HG03457 (cell line): ENCODE measurements around the gene MAP3K2.

Experiments
- ATAC-seq: cut with Tn5 transposase; IDR thresholded peaks from one replicate; pipeline ENCODE4 v1.9.1; 2021; ENCODE audit warnings: moderate number of reproducible peaks; ENCODE audit not compliant: unreplicated experiment

MAP3K2 gene

DNA sequence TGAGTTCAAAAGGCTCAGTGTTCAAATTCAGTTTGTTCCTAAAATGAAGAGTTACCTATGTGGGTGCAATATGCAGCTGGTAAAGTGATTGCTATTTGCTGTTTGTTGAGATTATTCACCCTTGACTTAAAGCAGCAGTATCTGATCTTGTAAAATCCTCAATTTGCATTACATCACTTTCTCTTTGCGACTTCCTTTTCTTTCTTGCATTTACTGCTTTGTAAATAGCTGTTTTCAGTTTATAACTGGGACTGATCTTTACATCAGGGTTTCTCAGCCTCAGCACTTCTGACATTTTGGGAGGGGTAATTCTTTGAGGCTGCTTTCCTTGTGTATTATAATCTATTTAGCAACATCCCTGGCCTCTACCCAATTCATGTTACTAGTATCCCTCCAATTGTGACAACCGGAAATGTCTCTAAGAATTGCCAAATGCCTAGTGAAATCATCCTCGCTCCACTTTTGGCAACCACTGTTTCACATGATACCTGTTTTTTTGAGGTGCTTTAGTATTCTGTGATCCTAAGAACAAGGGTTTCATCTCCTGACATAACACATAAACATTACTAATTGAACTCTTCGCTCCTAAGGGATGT is 81.7 kb downstream of the MAP3K2 start:
- ATAC-seq = no peak

DNA sequence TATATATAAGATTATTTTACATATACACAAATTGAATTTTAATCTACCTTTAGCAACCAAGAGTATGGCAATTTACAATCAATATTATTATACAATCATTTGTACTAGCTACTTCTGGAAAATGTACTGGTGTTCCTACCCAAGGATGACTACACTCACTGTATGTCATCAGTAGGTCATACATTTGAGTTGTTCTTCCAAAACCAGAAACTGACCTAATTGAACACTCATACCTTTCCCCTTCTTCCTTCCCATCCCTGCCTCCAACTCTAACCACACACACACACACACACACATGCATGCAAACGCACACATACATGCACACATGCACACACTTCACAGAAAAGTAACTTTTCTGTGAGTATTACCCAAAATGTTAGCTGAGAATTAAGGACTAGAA is 85.6 kb downstream of the MAP3K2 start:
- no peak for ATAC-seq

DNA sequence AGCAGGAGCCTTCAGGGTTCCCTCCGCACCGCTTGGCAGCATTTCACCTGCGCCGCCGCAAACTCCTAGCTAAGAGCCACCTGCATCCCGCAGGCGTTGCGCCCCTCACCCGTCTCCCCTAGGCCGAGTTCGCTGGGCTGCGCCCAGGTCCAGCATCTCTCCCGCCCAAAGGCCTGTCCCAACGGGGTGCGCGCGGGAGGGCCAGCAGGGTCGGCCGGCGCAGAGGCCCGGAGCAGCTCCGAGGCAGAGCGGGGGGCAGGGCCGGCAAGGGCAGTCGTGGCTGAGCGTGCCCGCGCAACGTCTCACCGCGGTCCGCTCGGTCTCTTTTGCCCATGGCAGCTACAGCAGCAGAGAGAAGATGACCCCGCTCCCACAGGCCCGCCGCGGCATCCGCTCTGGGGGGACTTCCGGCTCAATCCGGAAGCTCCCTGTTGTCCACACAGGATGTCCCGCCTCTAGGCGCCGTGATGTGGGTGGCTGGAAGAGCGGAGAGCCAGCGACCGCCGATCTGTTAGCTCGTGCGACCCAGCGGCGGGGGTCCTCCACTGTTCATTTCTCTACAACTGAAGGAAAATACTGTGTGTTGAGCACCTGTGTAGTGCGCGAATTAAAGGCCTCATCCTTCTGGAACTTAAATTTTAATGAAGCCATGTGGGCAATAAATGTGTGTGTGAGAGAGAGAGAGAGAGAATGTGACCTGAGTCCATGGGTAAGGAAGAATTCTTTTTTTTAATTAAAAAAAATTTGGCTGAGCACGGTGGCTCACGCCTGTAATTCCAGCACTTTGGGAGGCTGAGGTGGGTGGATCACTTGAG is 93.8 kb downstream of the MAP3K2 start, which contains the start of gene ERCC3:
ERCC3 (minus strand) TSS at position 397 of the 815 bp plus-strand sequence; CDS start at position 334, 63 bp downstream.
- ATAC-seq = peak; percentile 98

DNA sequence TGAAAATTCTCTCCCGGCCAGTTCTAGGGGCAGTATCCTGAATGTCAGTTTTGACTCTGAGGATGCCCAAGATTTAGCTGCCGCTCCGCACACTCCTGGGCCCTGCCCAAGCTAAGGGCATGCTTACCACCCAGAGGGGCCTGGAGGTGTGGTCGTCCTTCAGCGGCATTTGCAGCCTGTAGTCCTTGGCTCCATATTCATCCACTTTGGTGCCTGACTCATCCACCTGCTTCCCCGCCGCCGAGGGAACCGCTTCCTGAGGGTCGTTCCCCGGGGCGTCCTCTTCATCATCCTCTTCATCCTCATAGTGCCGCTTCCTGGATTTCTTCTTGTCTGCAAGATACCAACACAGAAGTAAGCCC is 94.4 kb downstream of the MAP3K2 start:
- no peak for ATAC-seq

DNA sequence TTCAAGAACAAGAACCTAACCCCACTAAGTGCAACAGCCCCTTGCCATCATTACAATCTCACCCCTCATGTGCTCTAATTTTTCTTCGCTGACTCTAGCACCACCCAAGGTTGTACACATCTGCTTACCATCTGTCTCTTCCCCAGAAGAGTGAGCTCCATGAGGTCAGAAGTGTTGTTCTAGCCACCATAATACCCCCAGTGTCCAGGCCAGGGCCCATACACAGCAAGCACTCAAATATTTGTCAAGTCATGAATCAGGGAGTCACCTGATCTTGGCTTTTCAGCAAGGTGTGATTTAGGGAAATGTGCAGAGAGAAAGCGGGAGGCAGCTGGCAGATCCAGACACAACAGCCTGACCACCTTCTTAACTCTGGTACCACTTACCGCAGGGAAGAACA is 99.5 kb downstream of the MAP3K2 start:
- ATAC-seq = no peak

DNA sequence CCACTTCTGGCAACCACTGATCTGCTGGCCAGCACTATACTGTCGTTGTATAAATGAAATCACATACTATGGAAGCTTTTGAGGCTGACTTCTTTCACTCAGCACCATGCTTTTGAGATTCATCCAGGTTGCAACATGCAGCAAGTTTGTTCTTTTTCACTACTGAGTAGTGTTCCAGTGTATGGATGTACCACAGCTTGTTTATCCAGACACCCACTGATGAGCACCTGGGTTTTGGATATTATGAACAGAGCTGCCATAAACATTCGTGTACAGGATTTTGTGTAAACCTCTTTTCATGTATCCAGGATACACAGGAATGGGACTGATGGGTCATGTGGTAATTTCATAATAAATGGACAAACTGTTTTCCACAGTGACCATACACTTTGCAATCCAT is 104.5 kb downstream of the MAP3K2 start:
- no peak for ATAC-seq

DNA sequence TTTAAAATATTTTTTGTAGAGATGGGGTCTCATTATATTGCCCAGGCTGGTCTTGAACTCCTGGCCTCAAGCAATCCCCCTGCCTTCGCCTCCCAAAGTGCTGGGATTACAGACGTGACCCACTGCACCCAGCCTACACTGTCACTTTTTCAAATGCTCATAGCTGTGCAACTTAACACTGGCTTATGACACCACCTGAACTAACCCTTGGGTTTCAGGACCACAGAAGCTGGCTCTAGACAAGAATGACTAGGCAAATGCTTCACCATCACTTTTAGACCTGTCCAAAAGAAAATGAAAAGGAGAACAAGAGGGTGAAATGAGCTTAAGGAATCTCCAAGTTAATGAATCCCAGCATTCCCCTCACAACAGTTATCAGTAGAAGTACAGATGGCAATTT is 107.1 kb downstream of the MAP3K2 start:
- no peak for ATAC-seq

DNA sequence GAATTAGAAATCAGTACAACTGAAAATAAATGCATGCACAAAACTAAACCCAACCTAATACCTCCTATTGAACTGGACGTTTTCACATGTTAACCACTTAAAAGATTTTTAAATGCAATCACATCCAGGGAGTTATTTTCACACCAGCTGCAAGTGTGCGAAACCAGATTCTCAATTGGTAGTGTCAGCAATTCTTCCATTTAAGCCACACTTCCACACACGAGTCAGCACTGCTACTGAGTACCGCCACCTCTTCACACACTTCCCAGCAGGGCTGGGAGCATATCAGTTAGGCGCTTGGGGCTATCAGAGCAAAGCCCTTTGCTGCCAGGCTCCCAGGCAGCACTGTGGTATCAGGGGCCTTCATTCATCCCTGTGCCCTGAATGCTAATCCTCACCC is 108.0 kb downstream of the MAP3K2 start:
- ATAC-seq = no peak

DNA sequence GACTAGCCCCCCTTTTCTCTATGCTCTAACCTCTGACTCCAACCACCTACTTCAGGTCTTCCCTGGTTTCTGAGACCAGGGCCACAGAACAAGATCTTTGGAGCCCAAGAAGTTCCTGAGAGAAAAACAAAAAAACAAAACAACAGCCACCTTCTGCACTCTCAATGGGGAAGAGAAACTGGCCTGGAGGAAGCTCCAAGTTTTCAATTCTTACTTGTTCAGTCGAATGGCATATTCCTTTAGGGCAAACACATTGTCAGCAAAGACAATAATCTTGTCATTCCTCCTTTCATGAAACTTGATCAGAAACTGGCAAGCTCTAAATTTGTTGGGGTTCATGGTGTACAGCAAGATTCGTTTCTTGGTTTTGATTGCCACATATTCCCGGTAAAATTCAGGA is 108.8 kb downstream of the MAP3K2 start:
- no peak for ATAC-seq

DNA sequence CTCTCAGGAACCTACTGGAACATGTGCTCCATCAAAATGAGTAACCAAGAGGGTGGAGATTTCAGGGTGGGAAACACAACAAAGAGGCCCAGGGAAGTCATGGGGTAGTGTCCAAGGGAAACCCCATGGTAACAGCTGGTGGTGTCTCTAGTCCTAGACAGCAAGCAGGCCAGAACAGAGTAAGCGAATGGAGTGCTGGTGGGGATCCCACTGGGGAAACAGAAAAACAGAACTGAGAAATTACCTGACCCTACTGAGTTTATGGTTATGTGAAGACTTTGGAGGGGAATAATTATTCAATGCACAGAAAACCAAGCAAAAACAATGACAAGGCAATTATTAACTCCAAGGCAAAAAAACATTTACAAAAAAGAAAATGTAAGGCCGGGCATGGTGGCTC is 110.7 kb downstream of the MAP3K2 start:
- ATAC-seq = peak; percentile 91

DNA sequence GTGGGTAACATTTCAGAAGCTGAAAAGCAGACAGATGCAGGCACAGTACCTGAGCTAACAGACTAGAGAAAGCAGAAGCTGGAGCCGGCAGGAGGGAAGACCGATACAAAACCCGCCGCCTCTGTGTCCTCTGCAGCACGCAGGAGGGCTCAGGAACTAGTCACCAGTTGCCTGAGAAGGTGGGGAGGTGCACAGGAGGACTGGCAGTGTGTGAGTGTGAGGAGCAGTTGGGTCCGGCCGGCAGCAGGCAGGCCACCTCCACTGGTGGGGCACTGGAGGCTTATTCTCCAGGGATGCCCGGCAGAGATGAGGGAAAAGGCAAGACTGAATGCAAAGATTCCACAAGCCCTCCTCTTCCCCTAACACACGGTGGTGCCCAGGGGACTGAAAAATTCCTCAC is 112.0 kb downstream of the MAP3K2 start:
- no peak for ATAC-seq

DNA sequence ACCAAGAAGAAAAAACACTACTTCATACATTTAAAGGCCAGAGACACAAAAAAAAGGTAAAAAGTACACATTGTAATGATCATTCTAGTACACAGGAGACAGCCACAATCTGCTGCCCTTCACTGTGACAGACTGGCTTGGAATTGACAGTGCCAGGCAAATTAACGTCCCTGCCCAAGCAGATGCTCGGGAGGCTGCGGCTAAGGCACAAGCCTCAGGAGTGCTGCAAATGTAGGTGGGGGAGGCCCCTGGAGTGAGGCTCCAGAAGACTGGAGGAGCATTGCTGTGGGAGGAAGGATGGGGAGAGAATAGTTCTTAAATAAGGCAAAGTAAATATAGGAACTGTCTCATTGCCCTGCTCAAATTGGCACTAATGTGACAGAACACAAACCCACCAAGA is 112.4 kb downstream of the MAP3K2 start:
- no peak for ATAC-seq

DNA sequence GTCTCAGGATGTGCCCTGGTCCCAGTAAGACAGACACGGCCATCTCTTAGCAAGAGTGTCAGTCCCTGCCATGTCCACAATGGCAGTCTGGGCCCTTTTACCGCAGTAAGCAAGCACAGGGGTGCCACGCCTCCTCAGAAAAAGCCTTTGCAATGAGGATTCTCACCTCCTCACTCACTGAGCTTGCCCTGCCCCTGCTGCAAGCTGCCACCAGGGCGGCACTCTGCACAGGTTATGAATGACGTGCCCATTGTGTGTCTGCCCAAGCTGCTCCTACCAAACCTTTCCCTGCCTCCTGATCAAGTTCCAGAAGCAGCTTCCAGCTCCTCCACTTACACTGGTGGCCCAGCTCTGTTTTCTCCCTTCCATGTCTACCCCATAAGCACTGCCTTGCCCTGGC is 117.1 kb downstream of the MAP3K2 start:
- ATAC-seq = no peak

DNA sequence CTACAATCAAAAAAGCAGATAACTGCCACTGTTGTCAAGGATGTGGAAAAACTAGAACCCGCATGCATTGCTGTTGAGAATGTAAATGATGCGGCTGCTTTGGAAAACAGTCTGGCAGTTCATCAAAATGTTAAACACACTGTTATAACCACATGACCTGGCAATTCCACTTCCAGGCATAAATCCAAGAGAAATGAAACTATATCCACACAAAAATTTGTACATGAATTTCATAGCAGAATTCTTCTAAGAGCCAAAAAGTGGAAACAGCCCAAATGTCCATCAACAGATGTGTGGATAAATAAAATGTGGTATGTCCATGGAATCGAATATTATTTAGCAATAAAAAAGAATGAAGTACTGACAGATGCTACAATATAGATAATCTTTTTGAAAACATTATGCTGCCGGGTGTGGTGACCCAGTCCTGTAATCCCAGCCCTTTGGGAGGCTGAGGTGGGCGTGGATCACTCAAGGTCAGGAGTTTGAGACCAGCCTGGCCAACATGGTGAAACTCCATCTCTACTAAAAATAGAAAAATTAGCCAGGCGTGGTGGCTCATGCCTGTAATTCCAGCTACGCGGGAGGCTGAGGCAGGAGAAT is 125.9 kb downstream of the MAP3K2 start:
- no peak for ATAC-seq

DNA sequence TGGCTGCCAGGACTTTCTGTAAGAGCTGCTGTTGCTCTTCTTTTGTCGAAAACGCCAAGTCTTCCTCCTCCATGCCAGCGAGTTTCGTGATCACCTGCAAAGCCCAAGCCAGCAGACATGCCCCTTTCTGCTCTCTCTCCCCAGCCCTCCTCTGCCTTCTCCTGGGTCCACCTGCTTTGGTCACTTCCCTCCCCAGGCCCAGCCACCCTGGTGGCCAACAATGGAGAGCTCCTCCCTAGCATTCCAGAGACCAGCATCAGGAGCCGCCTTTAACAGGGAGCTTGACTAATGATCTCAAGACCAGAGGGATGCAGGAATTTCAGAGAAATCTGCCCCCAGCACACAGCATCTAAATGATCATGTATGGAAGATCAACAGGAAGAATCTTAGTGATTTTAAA is 128.4 kb downstream of the MAP3K2 start:
- no peak for ATAC-seq

DNA sequence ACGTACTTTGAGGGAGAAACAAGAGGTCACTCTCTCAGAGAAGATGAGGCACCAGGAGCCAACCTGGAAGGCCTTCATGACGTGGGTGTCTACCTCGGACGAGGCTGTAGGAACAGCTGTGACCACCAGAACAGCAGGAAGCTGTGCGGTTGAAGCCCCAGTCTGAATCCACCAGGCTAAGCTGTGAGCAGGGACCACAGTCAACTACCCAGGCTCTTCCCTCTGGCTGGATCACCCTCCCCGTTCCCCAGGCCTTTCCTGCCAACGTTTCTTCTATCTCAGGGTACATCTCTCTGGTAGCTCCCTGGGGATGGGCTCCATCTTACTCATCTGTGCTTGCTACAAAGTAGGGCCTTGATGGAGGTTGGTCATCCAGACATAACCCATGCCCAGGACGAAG is 130.9 kb downstream of the MAP3K2 start:
- ATAC-seq = no peak

DNA sequence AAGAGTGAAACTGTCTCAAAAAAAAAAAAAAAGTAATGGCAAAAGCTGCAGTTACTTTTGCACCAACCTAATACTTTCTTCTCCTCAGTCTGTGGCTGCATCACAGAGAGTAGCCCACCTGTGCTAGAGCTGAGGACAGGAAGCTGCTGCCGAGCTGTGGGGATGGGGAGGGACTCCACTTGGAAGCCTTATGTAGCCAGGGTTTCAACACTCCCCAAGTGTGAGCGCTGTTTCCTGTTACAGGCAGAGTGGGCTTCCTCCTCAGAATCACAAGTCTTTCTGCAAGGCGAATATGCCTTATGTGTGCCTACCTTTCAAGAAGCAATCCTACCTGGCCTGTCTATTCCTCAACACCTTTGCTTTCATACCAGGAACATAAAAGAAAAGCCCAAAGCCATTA is 131.4 kb downstream of the MAP3K2 start:
- no peak for ATAC-seq

DNA sequence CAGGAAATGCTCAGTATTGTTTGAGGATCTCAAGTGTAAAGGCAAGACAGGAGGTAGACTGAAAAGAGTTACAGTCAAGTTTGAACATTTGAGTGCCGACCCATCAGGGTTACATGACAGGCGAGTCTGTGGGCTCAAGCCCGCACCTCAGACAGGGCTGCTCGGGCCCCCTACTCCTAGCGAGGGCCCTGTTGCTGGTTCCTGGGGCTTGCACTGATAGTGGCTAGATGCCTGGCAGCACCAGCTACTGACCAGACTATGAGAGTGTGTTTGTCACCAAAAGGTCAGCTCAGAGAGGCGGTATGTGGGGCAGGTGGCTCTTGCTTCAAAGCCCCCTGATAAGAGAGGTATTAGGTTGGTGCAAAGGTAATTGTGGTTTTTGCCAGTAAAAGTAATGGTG is 132.1 kb downstream of the MAP3K2 start:
- no peak for ATAC-seq

DNA sequence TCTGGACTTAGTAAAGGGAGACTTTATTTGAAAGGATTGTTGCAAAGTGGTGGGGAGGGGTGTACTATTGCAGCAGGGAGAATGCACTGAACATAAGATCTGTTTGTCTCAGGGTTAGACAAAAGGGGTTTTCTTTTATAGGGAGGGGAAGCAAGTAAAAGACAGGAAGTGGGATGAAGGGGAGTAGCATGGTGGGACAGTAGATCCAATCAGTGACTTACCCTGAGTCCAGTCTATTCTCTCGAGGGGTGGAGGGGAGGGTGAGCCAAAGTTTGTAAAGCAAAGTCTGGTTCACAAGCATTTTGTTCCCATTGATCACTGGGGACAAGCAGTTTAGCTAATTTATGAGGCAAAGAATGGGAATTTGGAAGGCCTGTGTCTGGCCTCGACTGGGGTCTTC is 132.6 kb downstream of the MAP3K2 start:
- ATAC-seq = no peak

DNA sequence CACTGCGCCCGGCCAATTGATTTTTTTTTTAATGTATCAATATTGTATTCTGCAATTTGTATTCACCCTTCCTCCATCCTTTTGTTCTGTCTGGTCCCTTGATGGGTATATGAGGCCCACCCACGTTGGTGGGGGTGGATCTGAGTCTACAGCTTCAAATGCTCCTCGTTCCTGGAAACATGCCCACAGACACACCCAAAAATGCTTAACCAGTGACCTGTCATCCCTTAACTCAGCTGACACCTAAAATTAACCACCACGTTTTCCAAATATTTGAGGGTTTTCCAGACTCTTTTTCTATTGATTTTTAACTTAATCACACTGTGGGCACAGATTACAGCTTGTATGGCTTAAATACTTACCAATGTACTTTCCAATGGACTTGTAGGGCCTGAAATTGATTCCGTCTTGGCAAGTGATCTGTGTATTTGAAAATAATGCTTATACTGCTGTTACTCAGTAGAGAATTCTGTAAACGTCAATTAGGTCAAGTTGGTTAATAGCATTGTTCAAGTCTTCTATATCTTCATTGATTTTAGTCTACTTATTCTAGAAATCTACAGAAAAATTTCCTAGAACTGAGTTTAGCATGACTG is 133.3 kb downstream of the MAP3K2 start:
- ATAC-seq = no peak
